Choroid plexus epithelial cell (primary cell): ENCODE results near the gene DNAI2.

Source experiments
- DNase-seq: peaks from one replicate; pipeline ENCODE4 v3.0.0-alpha.2; 2010; ENCODE audit warnings: low read depth
- H3K4me3 ChIP-seq: 2 replicates; pipeline ENCODE4 v1.5.1; 2011; ENCODE audit warnings: low read depth, mild to moderate bottlenecking, control low read depth, low read length, moderate library complexity
- CTCF ChIP-seq: conservative IDR thresholded peaks from 2 replicates; pipeline ENCODE4 v1.5.1; 2011; ENCODE audit warnings: low read depth, mild to moderate bottlenecking, control low read depth, inconsistent platforms, low read length, moderate library complexity

DNAI2 gene

GRCh38 chr17:74274060-74274708 is at the start of gene DNAI2:
Gene DNAI2 (plus strand): TSS chr17:74274234. CDS start chr17:74281818, 7,584 bp downstream.
- no peak for DNase-seq
- TF ChIP-seq CTCF, result no peak
- no peak within 1 kb of the TSS for H3K4me3 ChIP-seq

- H3K4me3 ChIP-seq, result no peak overlapping the region
- no peak for TF ChIP-seq CTCF
- no peak for DNase-seq
Measured at GRCh38 chr17:74224959-74225725, 48.9 kb upstream of the DNAI2 start.

GRCh38 chr17:74226252-74226651 is 47.8 kb upstream of the DNAI2 start:
- no peak for DNase-seq
- H3K4me3 ChIP-seq, result no peak overlapping the region
- no peak for TF ChIP-seq CTCF

GRCh38 chr17:74227271-74228080 is 46.6 kb upstream of the DNAI2 start:
- no peak for TF ChIP-seq CTCF
- DNase-seq, result no peak
- no peak overlapping the region for H3K4me3 ChIP-seq

GRCh38 chr17:74228306-74228978 is 45.6 kb upstream of the DNAI2 start:
- DNase-seq, result no peak
- TF ChIP-seq CTCF, result no peak

GRCh38 chr17:74230896-74231295 is 43.1 kb upstream of the DNAI2 start:
- no peak for DNase-seq
- H3K4me3 ChIP-seq, result no peak overlapping the region
- no peak for TF ChIP-seq CTCF

More at GRCh38 chr17:74228306-74228978, 45.6 kb upstream of the DNAI2 start:
- H3K4me3 ChIP-seq, result no peak overlapping the region
